HG02588 (cell line): ENCODE measurements around the gene MCM7.

Source experiments
- ATAC-seq: cut with Tn5 transposase; IDR thresholded peaks from one replicate; pipeline ENCODE4 v1.9.1; 2021; ENCODE audit warnings: mild to moderate bottlenecking, moderate library complexity; ENCODE audit not compliant: unreplicated experiment

MCM7 gene

GRCh38 chr7:100124301-100125230 lies 23.4 kb upstream of the MCM7 start:
- no peak for ATAC-seq

- no peak for ATAC-seq
Measured at GRCh38 chr7:100122568-100122967, 21.4 kb upstream of the MCM7 start.

GRCh38 chr7:100122067-100122466 lies 20.9 kb upstream of the MCM7 start:
- ATAC-seq: no peak

- ATAC-seq: no peak
Measured at GRCh38 chr7:100120733-100121036, 19.5 kb upstream of the MCM7 start.

GRCh38 chr7:100119970-100120732 lies 19.0 kb upstream of the MCM7 start:
- ATAC-seq: peak; percentile 25

GRCh38 chr7:100119072-100119969 lies 18.1 kb upstream of the MCM7 start, which contains the start of the genes CNPY4 and TAF6:
Gene CNPY4, plus strand, starts transcription at chr7:100119634. Its CDS starts 111 bp downstream, at chr7:100119745.
Gene TAF6, minus strand, starts transcription at chr7:100119358. Its CDS starts 5,149 bp downstream, at chr7:100114209.
- ATAC-seq: peak; percentile 74

- no peak for ATAC-seq
Measured at GRCh38 chr7:100118388-100119071, 17.3 kb upstream of the MCM7 start.

GRCh38 chr7:100115026-100115425 lies 13.8 kb upstream of the MCM7 start:
- ATAC-seq: no peak

GRCh38 chr7:100111914-100112313 lies 10.7 kb upstream of the MCM7 start:
- ATAC-seq: no peak

- ATAC-seq: no peak
Measured at GRCh38 chr7:100111156-100111555, 10.0 kb upstream of the MCM7 start.

- no peak for ATAC-seq
Measured at GRCh38 chr7:100109521-100110163, 8.4 kb upstream of the MCM7 start.

GRCh38 chr7:100107890-100108289 lies 6.7 kb upstream of the MCM7 start:
- ATAC-seq: no peak

GRCh38 chr7:100107125-100107737 lies 6.0 kb upstream of the MCM7 start:
- ATAC-seq: no peak

- ATAC-seq: no peak
Measured at GRCh38 chr7:100106633-100107032, 5.4 kb upstream of the MCM7 start.

GRCh38 chr7:100105534-100105933 lies 4.3 kb upstream of the MCM7 start:
- no peak for ATAC-seq

- no peak for ATAC-seq
Measured at GRCh38 chr7:100102950-100103840, 2.0 kb upstream of the MCM7 start.

- ATAC-seq: peak; percentile 57
Measured at GRCh38 chr7:100100420-100101015, 679 bp downstream of the MCM7 start.

- no peak for ATAC-seq
Measured at GRCh38 chr7:100099452-100099851, 1.7 kb downstream of the MCM7 start.
